Effector memory CD4-positive, alpha-beta T cell (primary cell): ENCODE measurements around the gene OR52K1.

ENCODE experiments used
- DNase-seq, 3 donors: peaks; one replicate each; pipeline ENCODE4 v3.0.0-alpha.2; 2020
- H3K27ac ChIP-seq: 2 replicates; pipeline ENCODE4 v1.7.0; 2013; ENCODE audit warnings: mild to moderate bottlenecking, low read length, moderate library complexity; ENCODE audit not compliant: insufficient read depth, poor library complexity, severe bottlenecking
- H3K27me3 ChIP-seq: replicated peaks from 2 replicates; pipeline ENCODE4 v1.7.0; 2013; ENCODE audit warnings: mild to moderate bottlenecking, low read length; ENCODE audit not compliant: insufficient read depth, control insufficient read depth, poor library complexity, severe bottlenecking
- H3K36me3 ChIP-seq: 2 replicates; pipeline ENCODE4 v1.7.0; 2013; ENCODE audit warnings: mild to moderate bottlenecking, low read length, moderate library complexity; ENCODE audit not compliant: control insufficient read depth, insufficient read depth
- H3K4me1 ChIP-seq: 2 replicates; pipeline ENCODE4 v1.7.0; 2013; ENCODE audit warnings: low read length, mild to moderate bottlenecking; ENCODE audit not compliant: control insufficient read depth, insufficient read depth, poor library complexity, severe bottlenecking
- H3K4me3 ChIP-seq: 2 replicates; pipeline ENCODE4 v1.7.0; 2013; ENCODE audit warnings: low read length, low read depth, mild to moderate bottlenecking; ENCODE audit not compliant: insufficient read depth, poor library complexity, severe bottlenecking
- H3K9me3 ChIP-seq: 2 replicates; pipeline ENCODE4 v1.7.0; 2013; ENCODE audit warnings: mild to moderate bottlenecking, low read length, moderate library complexity; ENCODE audit not compliant: control insufficient read depth

Gene OR52K1

DNA sequence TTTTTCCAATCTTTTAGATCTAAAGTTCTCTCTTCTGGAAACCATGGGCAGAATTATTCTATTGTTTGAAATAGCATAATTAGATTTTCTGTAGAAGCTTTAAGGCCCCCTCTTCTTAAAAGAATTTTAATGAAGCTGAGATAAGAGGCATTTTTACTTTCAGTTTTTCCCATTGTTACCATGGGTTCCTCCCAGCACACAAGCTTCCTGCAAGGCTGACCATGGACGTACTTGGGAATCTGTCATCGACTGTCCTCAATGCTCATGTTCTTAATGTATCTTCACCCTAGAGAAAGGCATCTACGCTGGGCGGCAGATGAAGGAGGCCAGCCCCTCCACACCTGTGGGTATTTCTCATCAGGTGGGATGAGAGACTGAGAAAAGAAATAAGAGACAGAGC, 22.3 kb upstream of the OR52K1 start:
- no peaks in the 10 kb centered on the region for H3K36me3 ChIP-seq
- DNase-seq = no peak
- no peak overlapping the region for H3K4me3 ChIP-seq
- H3K27me3 ChIP-seq = no peaks in the 10 kb centered on the region
- H3K9me3 ChIP-seq = no peaks in the 10 kb centered on the region
- no peak overlapping the region for H3K27ac ChIP-seq
- H3K4me1 ChIP-seq = no peaks in the 10 kb centered on the region

DNA sequence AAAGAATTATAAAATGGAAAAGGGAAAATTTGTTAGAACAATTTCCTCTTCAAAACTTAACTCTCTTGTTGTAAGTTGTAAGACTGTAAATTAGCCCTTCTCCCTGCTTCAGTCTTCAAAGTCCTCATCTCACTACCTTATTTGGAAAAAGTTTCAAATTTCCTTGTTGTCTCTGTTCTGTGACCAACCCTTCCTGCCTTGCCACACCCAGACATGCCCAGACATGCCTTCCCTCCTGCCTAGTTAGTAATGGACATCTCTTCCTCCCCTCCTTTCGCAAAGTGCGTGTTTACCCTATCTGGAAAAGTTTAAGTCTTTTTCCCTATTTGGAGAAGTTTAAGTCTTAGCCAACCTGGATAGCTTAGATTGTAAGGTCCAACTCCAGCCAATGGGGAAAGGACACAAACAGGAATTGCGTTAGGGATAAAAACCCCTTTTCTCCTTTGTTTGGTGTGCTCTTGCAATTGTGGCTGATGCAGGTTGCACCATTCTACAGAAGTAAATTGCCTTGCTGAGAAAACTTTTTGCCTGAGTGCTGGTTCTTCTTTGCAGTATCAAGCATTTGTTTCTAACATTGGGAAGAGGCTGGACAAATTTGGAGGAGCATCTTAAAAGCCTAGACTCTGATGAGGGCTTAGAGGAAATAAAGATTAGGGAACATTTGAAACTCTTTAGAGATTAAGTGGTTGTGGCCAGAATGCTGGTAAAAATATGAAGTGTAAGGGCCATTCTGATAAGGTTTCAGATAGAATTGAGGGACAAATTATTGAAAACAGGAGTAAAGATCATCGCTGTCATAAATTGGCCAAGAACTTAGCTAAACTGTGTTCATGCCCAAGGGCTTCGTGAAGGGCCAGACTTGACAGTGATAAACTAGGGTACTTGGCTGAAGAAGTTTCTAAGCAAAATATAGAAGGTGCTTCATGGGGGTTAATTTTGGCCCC, 18.0 kb upstream of the OR52K1 start:
- Histone ChIP-seq H3K27ac (no peak overlapping the region), H3K4me1 (no peaks in the 10 kb centered on the region), H3K4me3 (no peak overlapping the region), H3K9me3 (no peaks in the 10 kb centered on the region), H3K36me3 (no peaks in the 10 kb centered on the region), H3K27me3 (no peaks in the 10 kb centered on the region)
- DNase-seq = no peak

DNA sequence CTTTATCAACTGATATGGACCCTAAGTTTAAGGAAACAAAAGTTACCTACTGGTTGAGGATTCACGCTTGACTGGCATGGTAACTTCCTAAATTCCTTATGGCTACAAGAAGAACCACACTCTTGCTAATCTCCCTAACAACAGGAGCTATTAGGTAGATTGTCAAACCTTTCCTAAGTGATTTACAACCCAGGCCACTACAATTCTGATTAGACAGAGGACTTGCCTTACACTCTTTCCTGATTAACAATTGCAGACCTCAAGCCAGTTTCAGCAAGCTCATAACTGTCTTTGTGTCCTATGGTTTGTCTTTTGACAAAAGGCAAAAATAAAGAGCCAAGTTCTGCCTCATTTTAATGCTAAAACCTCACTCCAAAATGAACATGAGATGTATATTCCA, 17.0 kb upstream of the OR52K1 start:
- Histone ChIP-seq H3K4me3 (no peak overlapping the region), H3K4me1 (no peaks in the 10 kb centered on the region), H3K27me3 (no peaks in the 10 kb centered on the region), H3K36me3 (no peaks in the 10 kb centered on the region), H3K27ac (no peak overlapping the region), H3K9me3 (no peaks in the 10 kb centered on the region)
- DNase-seq = no peak

- H3K27ac ChIP-seq = no peak overlapping the region
- DNase-seq = no peak
- H3K4me3 ChIP-seq = no peak overlapping the region
- H3K36me3 ChIP-seq = no peaks in the 10 kb centered on the region
- H3K9me3 ChIP-seq = no peaks in the 10 kb centered on the region
- H3K4me1 ChIP-seq = no peaks in the 10 kb centered on the region
- no peaks in the 10 kb centered on the region for H3K27me3 ChIP-seq
These were observed 16.1 kb upstream of the OR52K1 start for GRCh38 chr11:4466131-4466870.

DNA sequence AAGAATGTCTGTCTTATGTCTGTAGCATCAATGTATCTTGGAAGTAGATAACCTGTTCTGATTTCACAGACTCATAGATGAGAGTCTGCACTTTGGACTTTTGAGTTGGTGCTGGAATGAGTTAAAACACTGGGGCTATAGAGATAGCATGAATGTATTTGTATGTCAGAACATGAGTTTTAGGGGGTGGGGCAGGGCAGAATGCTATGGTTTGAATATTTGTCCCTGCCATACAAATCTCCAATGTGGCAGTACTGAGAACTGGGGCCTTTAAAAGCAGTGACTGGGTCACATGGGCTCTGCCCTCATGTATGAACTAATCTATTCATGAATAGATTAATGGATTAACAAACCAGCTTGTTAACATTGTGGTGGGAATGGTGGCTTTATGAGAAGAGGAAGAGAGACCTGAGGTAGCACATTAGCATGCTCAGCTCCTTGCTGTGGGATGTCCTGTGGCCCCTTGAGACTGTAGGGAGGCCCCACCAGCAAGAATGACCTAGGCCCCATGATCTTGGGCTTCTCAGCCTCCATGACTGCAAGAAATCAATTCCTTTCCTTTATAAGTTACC, 15.5 kb upstream of the OR52K1 start:
- Histone ChIP-seq H3K4me3 (no peak overlapping the region), H3K36me3 (no peaks in the 10 kb centered on the region), H3K27ac (no peak overlapping the region), H3K9me3 (no peaks in the 10 kb centered on the region), H3K27me3 (no peaks in the 10 kb centered on the region), H3K4me1 (no peaks in the 10 kb centered on the region)
- DNase-seq = no peak

DNA sequence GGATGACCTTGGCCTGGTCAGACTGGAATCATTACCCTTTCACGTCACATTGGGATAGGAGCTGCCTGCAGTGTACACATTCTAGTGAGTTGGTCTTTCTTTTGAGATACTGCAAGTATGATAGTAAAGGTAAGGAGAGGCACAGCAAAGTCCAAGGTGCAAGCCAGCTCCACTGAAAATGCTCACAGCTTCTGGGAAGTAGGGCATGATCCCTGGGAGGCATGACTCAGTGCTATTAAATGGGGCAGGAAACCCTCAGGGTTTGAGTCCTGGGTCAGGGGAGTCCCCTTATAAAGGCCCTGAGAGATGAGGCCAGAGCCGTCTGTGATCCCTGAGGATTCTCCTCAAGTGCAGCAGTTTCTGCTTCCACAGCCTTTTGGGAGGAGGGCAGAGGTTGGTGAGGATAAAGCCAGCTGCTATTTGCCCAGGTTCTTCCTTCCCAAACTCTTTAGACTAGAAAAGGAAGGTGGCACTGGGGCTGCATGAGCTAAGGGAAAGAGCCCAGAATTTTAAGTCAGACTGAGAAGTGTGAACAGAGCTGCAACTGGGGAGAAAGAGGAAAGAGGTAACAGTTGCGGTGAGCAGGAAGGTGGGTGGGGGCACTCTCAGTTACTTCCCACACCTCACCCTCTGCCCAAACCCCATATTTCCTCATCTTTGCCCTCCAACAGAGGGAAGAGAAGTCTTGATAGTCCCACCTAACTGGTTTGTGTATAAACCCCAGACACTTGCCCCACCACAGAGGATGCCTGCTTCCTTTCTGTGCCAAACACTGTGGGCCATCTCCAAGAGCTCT, 14.4 kb upstream of the OR52K1 start:
- Histone ChIP-seq H3K4me3 (no peak overlapping the region), H3K9me3 (no peaks in the 10 kb centered on the region), H3K4me1 (no peaks in the 10 kb centered on the region), H3K27ac (no peak overlapping the region), H3K36me3 (no peaks in the 10 kb centered on the region), H3K27me3 (no peaks in the 10 kb centered on the region)
- DNase-seq = no peak

- Histone ChIP-seq H3K9me3 (no peaks in the 10 kb centered on the region), H3K27ac (no peak overlapping the region), H3K36me3 (no peaks in the 10 kb centered on the region), H3K4me1 (no peaks in the 10 kb centered on the region), H3K27me3 (peaks cover under 1% of the 10 kb centered on the region), H3K4me3 (no peak overlapping the region)
- no peak for DNase-seq
These were observed 2.8 kb upstream of the OR52K1 start for GRCh38 chr11:4479644-4480043.

- Histone ChIP-seq H3K27me3 (no peaks in the 10 kb centered on the region), H3K36me3 (no peaks in the 10 kb centered on the region), H3K27ac (no peak overlapping the region), H3K9me3 (no peaks in the 10 kb centered on the region), H3K4me1 (no peaks in the 10 kb centered on the region), H3K4me3 (no peak overlapping the region)
- no peak for DNase-seq
These were observed 1.7 kb upstream of the OR52K1 start for GRCh38 chr11:4480577-4481239.

GRCh38 chr11:4481240-4481582, 1.2 kb upstream of the OR52K1 start:
- H3K27ac ChIP-seq = no peak overlapping the region
- H3K4me3 ChIP-seq = no peak overlapping the region
- H3K27me3 ChIP-seq = no peaks in the 10 kb centered on the region
- H3K9me3 ChIP-seq = no peaks in the 10 kb centered on the region
- DNase-seq = no peak
- no peaks in the 10 kb centered on the region for H3K4me1 ChIP-seq
- H3K36me3 ChIP-seq = no peaks in the 10 kb centered on the region
